ENCODE measurements around the gene LIN7C.

- TF ChIP-seq CTCF (IDR thresholded peaks at IDR 0.05): no peak
- TF ChIP-seq POLR2A (IDR thresholded peaks at IDR 0.05): no peak
Observed at GRCh38 chr11:27514076-27514475, 7.5 kb upstream of the LIN7C start.
